HUES6 (cell line): ENCODE data around the gene MEGF11.

Experiments used
- H3K27ac ChIP-seq: 2 replicates; pipeline ENCODE4 v1.7.0; 2013; ENCODE audit warnings: low read depth, mild to moderate bottlenecking, low read length, inconsistent platforms
- H3K27me3 ChIP-seq: 2 replicates; pipeline ENCODE4 v1.6.1; 2013; ENCODE audit warnings: low read length; ENCODE audit not compliant: control insufficient read depth, insufficient read depth
- H3K36me3 ChIP-seq: 2 replicates; pipeline ENCODE4 v1.6.1; 2013; ENCODE audit warnings: low read length; ENCODE audit not compliant: control insufficient read depth, insufficient read depth
- H3K4me1 ChIP-seq: 2 replicates; pipeline ENCODE4 v1.6.1; 2013; ENCODE audit warnings: low read length; ENCODE audit not compliant: control insufficient read depth, insufficient read depth
- H3K4me3 ChIP-seq: 2 replicates; pipeline ENCODE4 v1.5.1; 2013; ENCODE audit warnings: low read depth, low read length
- H3K9ac ChIP-seq: one replicate; pipeline ENCODE4 v1.6.1; 2013; ENCODE audit warnings: mild to moderate bottlenecking, low read length
- H3K9me3 ChIP-seq: 2 replicates; pipeline ENCODE4 v1.6.1; 2013; ENCODE audit warnings: low read depth, low read length; ENCODE audit not compliant: control insufficient read depth, insufficient read depth

MEGF11 gene

DNA sequence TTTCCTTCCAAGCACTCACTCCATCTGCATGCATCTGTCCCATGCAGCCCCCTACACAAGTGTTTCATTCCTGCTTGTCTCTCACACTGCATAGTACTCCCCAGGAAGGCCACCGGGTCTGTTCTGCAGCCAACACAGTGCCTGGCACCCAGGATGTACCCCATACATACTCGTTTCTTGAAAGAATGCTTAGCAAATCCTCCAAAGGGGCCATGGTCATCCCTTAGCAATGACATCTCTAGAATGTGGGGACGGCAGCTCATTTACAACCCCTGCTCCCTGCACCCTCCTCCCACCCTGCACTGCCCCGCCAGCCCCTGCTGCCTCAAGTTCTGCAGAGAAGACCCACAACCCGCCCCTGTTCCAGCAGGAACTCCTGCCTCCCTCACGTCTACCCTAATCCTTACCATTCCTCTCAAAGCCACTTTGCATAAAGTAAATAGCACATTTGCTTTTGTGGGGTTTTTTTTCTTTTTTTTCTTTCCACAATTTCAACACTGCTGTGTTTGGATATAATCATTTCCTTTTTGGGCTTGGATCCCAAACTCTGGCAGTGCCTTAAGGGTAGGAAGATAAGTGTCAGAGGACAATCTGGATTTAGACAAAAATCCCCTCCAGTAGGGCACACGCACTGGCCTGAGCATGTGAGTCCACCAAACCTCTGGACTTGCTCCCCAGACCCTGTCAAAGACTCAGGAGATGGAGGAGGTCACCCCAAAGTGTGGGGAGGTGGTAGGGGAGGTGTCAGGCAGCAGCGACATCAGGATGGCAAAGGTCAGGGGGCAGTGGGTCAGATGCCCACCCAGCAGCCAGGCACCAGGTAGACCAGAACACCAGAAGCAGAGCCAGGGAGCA lies 68.4 kb downstream of the MEGF11 start:
- H3K36me3 ChIP-seq: no peaks in the 10 kb centered on the region
- H3K27ac ChIP-seq: no peak overlapping the region
- H3K27me3 ChIP-seq: no peaks in the 10 kb centered on the region
- no peak overlapping the region for H3K9ac ChIP-seq
- no peak overlapping the region for H3K4me3 ChIP-seq
- H3K9me3 ChIP-seq: no peaks in the 10 kb centered on the region
- H3K4me1 ChIP-seq: peaks cover 33% of the 10 kb centered on the region

DNA sequence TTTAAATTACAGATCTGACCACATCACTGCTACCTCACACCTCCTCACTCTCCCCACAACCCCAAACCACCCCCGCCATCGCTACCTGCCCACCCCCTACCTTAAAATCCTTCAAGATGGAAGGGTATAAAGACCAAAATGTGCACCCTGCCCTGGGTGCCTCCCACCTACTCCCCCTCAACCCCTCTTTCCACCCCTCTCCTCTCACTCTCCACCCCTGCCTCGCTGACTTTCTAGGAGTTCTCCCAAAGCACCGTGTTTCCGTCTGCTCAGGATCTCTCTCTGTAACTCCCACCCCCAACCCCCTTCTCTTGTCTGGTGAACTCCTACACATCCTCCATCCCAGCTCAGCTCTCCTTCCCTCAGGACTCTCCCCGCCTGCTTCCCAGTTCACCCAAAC lies 69.1 kb downstream of the MEGF11 start:
- no peaks in the 10 kb centered on the region for H3K27me3 ChIP-seq
- H3K36me3 ChIP-seq: no peaks in the 10 kb centered on the region
- H3K9me3 ChIP-seq: no peaks in the 10 kb centered on the region
- no peak overlapping the region for H3K27ac ChIP-seq
- no peak overlapping the region for H3K4me3 ChIP-seq
- no peak overlapping the region for H3K9ac ChIP-seq
- H3K4me1 ChIP-seq: peaks cover 40% of the 10 kb centered on the region

GRCh38 chr15:66180531-66181097 lies 72.9 kb downstream of the MEGF11 start:
- no peaks in the 10 kb centered on the region for H3K9me3 ChIP-seq
- no peak overlapping the region for H3K27ac ChIP-seq
- H3K4me1 ChIP-seq: peaks cover 55% of the 10 kb centered on the region
- no peaks in the 10 kb centered on the region for H3K36me3 ChIP-seq
- H3K27me3 ChIP-seq: no peaks in the 10 kb centered on the region
- no peak overlapping the region for H3K9ac ChIP-seq
- no peak overlapping the region for H3K4me3 ChIP-seq

GRCh38 chr15:66178531-66178910 lies 75.0 kb downstream of the MEGF11 start:
- H3K9ac ChIP-seq: no peak overlapping the region
- H3K27me3 ChIP-seq: peaks cover 3% of the 10 kb centered on the region; the same call in 1 of the 2 replicates
- H3K4me3 ChIP-seq: no peak overlapping the region
- no peaks in the 10 kb centered on the region for H3K36me3 ChIP-seq
- H3K27ac ChIP-seq: no peak overlapping the region
- H3K4me1 ChIP-seq: peaks cover 47% of the 10 kb centered on the region
- H3K9me3 ChIP-seq: no peaks in the 10 kb centered on the region

DNA sequence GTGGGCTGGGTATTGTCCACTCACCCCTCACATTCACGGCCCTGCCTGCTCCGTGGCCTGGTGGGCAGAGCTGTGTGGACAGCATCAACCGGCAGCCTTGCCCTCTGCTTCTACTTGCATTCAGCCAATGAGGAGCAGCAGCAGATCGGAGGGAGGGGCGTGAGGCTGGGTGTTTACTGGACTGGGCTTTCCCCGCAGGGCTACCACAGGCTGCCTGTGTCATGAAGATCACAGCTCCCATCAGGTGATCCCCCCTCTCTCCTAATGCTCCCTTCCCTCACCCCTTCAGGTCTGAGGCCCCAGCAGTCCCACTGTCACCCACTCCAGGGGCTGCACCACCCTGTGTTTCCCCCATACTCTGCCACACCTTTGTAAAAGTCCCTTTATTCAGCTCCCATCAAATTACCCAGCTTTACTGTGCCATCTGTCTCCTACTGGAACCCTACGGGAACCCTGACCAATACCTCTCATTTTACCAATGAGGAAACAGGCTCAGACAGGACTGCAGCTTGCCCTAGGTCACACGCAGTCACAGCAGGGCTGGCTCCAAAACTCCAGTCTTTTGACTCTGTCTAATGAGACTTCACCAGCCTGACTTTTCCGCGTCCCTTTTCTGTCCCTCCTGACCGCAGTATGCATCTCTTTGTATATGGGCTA lies 81.1 kb downstream of the MEGF11 start:
- peaks cover 12% of the 10 kb centered on the region for H3K4me1 ChIP-seq
- no peak overlapping the region for H3K27ac ChIP-seq
- H3K4me3 ChIP-seq: no peak overlapping the region
- no peaks in the 10 kb centered on the region for H3K36me3 ChIP-seq
- peaks cover 3% of the 10 kb centered on the region; the same call in 1 of the 2 replicates for H3K27me3 ChIP-seq
- no peak overlapping the region for H3K9ac ChIP-seq
- no peaks in the 10 kb centered on the region for H3K9me3 ChIP-seq

- Histone ChIP-seq H3K9ac (no peak overlapping the region), H3K9me3 (no peaks in the 10 kb centered on the region), H3K36me3 (no peaks in the 10 kb centered on the region), H3K4me3 (no peak overlapping the region), H3K4me1 (peaks cover 12% of the 10 kb centered on the region), H3K27me3 (peaks cover 3% of the 10 kb centered on the region; the same call in 1 of the 2 replicates), H3K27ac (no peak overlapping the region)
Observed at GRCh38 chr15:66171841-66172240, 81.7 kb downstream of the MEGF11 start.

- no peak overlapping the region for H3K4me3 ChIP-seq
- H3K36me3 ChIP-seq: no peaks in the 10 kb centered on the region
- H3K9me3 ChIP-seq: no peaks in the 10 kb centered on the region
- no peak overlapping the region for H3K9ac ChIP-seq
- peaks cover 3% of the 10 kb centered on the region; the same call in 1 of the 2 replicates for H3K27me3 ChIP-seq
- H3K27ac ChIP-seq: no peak overlapping the region
- peaks cover 12% of the 10 kb centered on the region for H3K4me1 ChIP-seq
Observed at GRCh38 chr15:66170716-66171115, 82.8 kb downstream of the MEGF11 start.

- peaks cover 12% of the 10 kb centered on the region for H3K4me1 ChIP-seq
- H3K9ac ChIP-seq: no peak overlapping the region
- no peaks in the 10 kb centered on the region for H3K36me3 ChIP-seq
- H3K4me3 ChIP-seq: no peak overlapping the region
- no peaks in the 10 kb centered on the region for H3K9me3 ChIP-seq
- no peak overlapping the region for H3K27ac ChIP-seq
- peaks cover 3% of the 10 kb centered on the region; the same call in 1 of the 2 replicates for H3K27me3 ChIP-seq
Observed at GRCh38 chr15:66170042-66170441, 83.5 kb downstream of the MEGF11 start.

- H3K4me1 ChIP-seq: peaks cover 12% of the 10 kb centered on the region
- H3K27me3 ChIP-seq: peaks cover 3% of the 10 kb centered on the region; the same call in 1 of the 2 replicates
- H3K27ac ChIP-seq: no peak overlapping the region
- H3K36me3 ChIP-seq: no peaks in the 10 kb centered on the region
- no peaks in the 10 kb centered on the region for H3K9me3 ChIP-seq
- no peak overlapping the region for H3K4me3 ChIP-seq
- H3K9ac ChIP-seq: no peak overlapping the region
Observed at GRCh38 chr15:66169625-66170024, 83.9 kb downstream of the MEGF11 start.

GRCh38 chr15:66169023-66169422 lies 84.5 kb downstream of the MEGF11 start:
- H3K36me3 ChIP-seq: no peaks in the 10 kb centered on the region
- H3K27ac ChIP-seq: no peak overlapping the region
- peaks cover 12% of the 10 kb centered on the region for H3K4me1 ChIP-seq
- no peaks in the 10 kb centered on the region for H3K9me3 ChIP-seq
- H3K27me3 ChIP-seq: peaks cover under 1% of the 10 kb centered on the region; the same call in 1 of the 2 replicates
- H3K4me3 ChIP-seq: no peak overlapping the region
- H3K9ac ChIP-seq: no peak overlapping the region

GRCh38 chr15:66167854-66168253 lies 85.7 kb downstream of the MEGF11 start:
- H3K9ac ChIP-seq: no peak overlapping the region
- no peaks in the 10 kb centered on the region for H3K36me3 ChIP-seq
- no peaks in the 10 kb centered on the region for H3K27me3 ChIP-seq
- no peaks in the 10 kb centered on the region for H3K9me3 ChIP-seq
- H3K27ac ChIP-seq: no peak overlapping the region
- peaks cover 12% of the 10 kb centered on the region for H3K4me1 ChIP-seq
- H3K4me3 ChIP-seq: no peak overlapping the region
